HCT116 (cell line): ENCODE measurements around the gene TMEM181. TPM values are rescaled to one million over a fixed set of nuclear protein-coding genes. Genes with fewer than 3 reads are reported as not detected.
"Not testable (repeated sequence)": the region's sequence is repeated elsewhere in the genome, so short reads cannot be mapped to it uniquely, and the experiment has no call there.

Experiments used
- ATAC-seq: fragments of 200-7000 bp; cut with Tn5 transposase; 2 replicates; pipeline ENCODE4 v1.9.1; 2020; ENCODE audit warnings: mild to moderate bottlenecking, moderate library complexity
- BruUV-seq: library from RNA; stranded (reverse); fragments of 400-500 nt; replicated peaks from 2 replicates; lab custom pipeline; 2021; lab: Mats Ljungman, UMichigan
- CTCF ChIA-PET: fragments of 300-600 bp; sonication (Branson Sonifier 250); formaldehyde crosslinking; loops from one replicate; lab custom pipeline; 2021; ENCODE audit warnings: antibody characterized with exemption; lab: Charles Lee
- POLR2A ChIA-PET: fragments of 300-600, 350-600 bp; sonication (Branson Sonifier 250); formaldehyde crosslinking; loops from one replicate; lab custom pipeline; 2021; ENCODE audit warnings: antibody characterized with exemption; lab: Charles Lee
- RAD21 ChIA-PET, 2 experiments: fragments of 300-600 bp; sonication (Branson Sonifier 250); formaldehyde crosslinking; loops; one replicate each; lab custom pipeline; 2023; ENCODE audit warnings: low total read pairs in 2 of 2; ENCODE audit not compliant: uncharacterized antibody in 2 of 2, unreplicated experiment in 2 of 2, low non-redundant PET in 1 of 2; lab: Charles Lee
- DNase-seq: peaks from one replicate; pipeline ENCODE4 v3.0.0-alpha.2; 2010; ENCODE audit warnings: low read depth, low spot score
- H2AFZ ChIP-seq: fragments of 200-600 bp; shearing (Covaris generic), sonication (generic); 2 replicates; pipeline ENCODE4 v1.6.1; 2017; ENCODE audit warnings: low read depth, mixed run types, mixed read lengths, antibody characterized with exemption, low read length; ENCODE audit not compliant: poor library complexity, severe bottlenecking
- H3K27ac ChIP-seq: 2 replicates; pipeline ENCODE4 v1.5.1; 2012; ENCODE audit warnings: low read depth, low read length
- H3K27me3 ChIP-seq: fragments of 200-600 bp; sonication (generic); 2 replicates; pipeline ENCODE4 v1.6.1; 2016; ENCODE audit warnings: mixed run types, low read length, mixed read lengths; ENCODE audit not compliant: insufficient read depth
- H3K36me3 ChIP-seq, 2 experiments: fragments of 200-500 bp in 1 of 2; fragments of 200-600 bp in 1 of 2; sonication (Bioruptor generic) in 1 of 2; sonication (generic) in 1 of 2; 2 replicates each; pipeline versions ENCODE4 v1.5.1 to v1.6.1; 2014 to 2016; ENCODE audit warnings: low read length in 2 of 2, inconsistent platforms in 1 of 2, mixed read lengths in 1 of 2, mixed run types in 1 of 2; ENCODE audit not compliant: insufficient read depth in 2 of 2, control insufficient read depth in 1 of 2
- H3K4me1 ChIP-seq, 2 experiments: fragments of 200-600 bp in 1 of 2; sonication (generic) in 1 of 2; 2 replicates each; pipeline versions ENCODE4 v1.5.1 to v1.6.1; 2012 to 2017; ENCODE audit warnings: low read length in 2 of 2, inconsistent platforms in 1 of 2, mild to moderate bottlenecking in 1 of 2, mixed read lengths in 1 of 2, mixed run types in 1 of 2, moderate library complexity in 1 of 2; ENCODE audit not compliant: insufficient read depth in 2 of 2, control insufficient read depth in 1 of 2
- H3K4me2 ChIP-seq: fragments of 200-600 bp; sonication (generic); 2 replicates; pipeline ENCODE4 v1.6.1; 2017; ENCODE audit warnings: mixed run types, low read length, mixed read lengths
- H3K4me3 ChIP-seq, 2 experiments: fragments of 200-600 bp in 1 of 2; sonication (generic) in 1 of 2; replicated peaks in 1 of 2; 2 replicates each; pipeline ENCODE4 v1.5.1; 2011 to 2016; ENCODE audit warnings: low read length in 2 of 2, control low read depth in 1 of 2, low read depth in 1 of 2, mild to moderate bottlenecking in 1 of 2, mixed read lengths in 1 of 2, mixed run types in 1 of 2
- H3K79me2 ChIP-seq: fragments of 200-600 bp; sonication (generic); 2 replicates; pipeline ENCODE4 v1.6.1; 2017; ENCODE audit warnings: mild to moderate bottlenecking, mixed run types, low read length, moderate library complexity, mixed read lengths; ENCODE audit not compliant: insufficient read depth
- H3K9ac ChIP-seq: fragments of 200-600 bp; sonication (generic); 2 replicates; pipeline ENCODE4 v1.6.1; 2016; ENCODE audit warnings: low read length, mixed read lengths
- H3K9me2 ChIP-seq: fragments of 200-600 bp; sonication (generic), shearing (Covaris generic); 2 replicates; pipeline ENCODE4 v1.6.1; 2017; ENCODE audit warnings: mixed run types, mild to moderate bottlenecking, moderate library complexity; ENCODE audit not compliant: insufficient read depth
- H3K9me3 ChIP-seq, 2 experiments: fragments of 200-500 bp in 1 of 2; fragments of 200-600 bp in 1 of 2; sonication (Bioruptor generic) in 1 of 2; sonication (generic) in 1 of 2; 2 replicates each; pipeline ENCODE4 v1.6.1; 2014 to 2017; ENCODE audit warnings: low read length in 2 of 2, mixed read lengths in 2 of 2, inconsistent platforms in 1 of 2, low read depth in 1 of 2, mild to moderate bottlenecking in 1 of 2, mixed run types in 1 of 2, moderate library complexity in 1 of 2; ENCODE audit not compliant: control insufficient read depth in 1 of 2, insufficient read depth in 1 of 2
- H4K20me1 ChIP-seq: fragments of 200-600 bp; sonication (generic), shearing (Covaris generic); 2 replicates; pipeline ENCODE4 v1.6.1; 2017; ENCODE audit warnings: mixed run types, mild to moderate bottlenecking, moderate library complexity; ENCODE audit not compliant: insufficient read depth
- CBX3 ChIP-seq: IDR thresholded peaks from 2 replicates; pipeline ENCODE4 v1.6.1; 2012; ENCODE audit warnings: low read depth
- ELF1 ChIP-seq: IDR thresholded peaks from 2 replicates; pipeline ENCODE4 v1.6.1; 2012; ENCODE audit warnings: low read depth, borderline replicate concordance
- POLR2A ChIP-seq: IDR thresholded peaks from 2 replicates; pipeline ENCODE4 v1.7.0; 2011; ENCODE audit warnings: borderline replicate concordance; ENCODE audit not compliant: insufficient read depth, insufficient read length; ENCODE audit errors: extremely low read depth
- RAD21 ChIP-seq: IDR thresholded peaks from 2 replicates; pipeline ENCODE4 v1.6.1; 2012; ENCODE audit warnings: low read depth, mild to moderate bottlenecking
- REST ChIP-seq: IDR thresholded peaks from 2 replicates; pipeline ENCODE4 v1.6.1; 2012; ENCODE audit warnings: low read depth
- SRF ChIP-seq: IDR thresholded peaks from 2 replicates; pipeline ENCODE4 v1.6.1; 2012; ENCODE audit warnings: low read depth
- YY1 ChIP-seq: IDR thresholded peaks from 2 replicates; pipeline ENCODE4 v1.6.1; 2011; ENCODE audit warnings: low read length, low read depth, moderate library complexity, mild to moderate bottlenecking; ENCODE audit not compliant: insufficient replicate concordance; ENCODE audit errors: extremely low read depth
- ZFX ChIP-seq: fragments of 450-650 bp; IDR thresholded peaks from 2 replicates; pipeline ENCODE4 v1.6.1; 2017
- intact Hi-C: fragments of 100-400 bp; cut with micrococcal nuclease; formaldehyde crosslinking; loops from 2 replicates; pipeline ENCODE4 v1.10.0; 2022
- total RNA-seq: library from RNA; stranded (reverse); gene quantifications from one replicate; pipeline ENCODE4 v1.2.1, GENCODE V29; 2021; ENCODE audit not compliant: unreplicated experiment
- TF ChIP-seq, protein P1 (sequence below): IDR thresholded peaks from 2 replicates; pipeline ENCODE4 v1.6.1; 2011; ENCODE audit warnings: mild to moderate bottlenecking, low read length, moderate library complexity; ENCODE audit not compliant: insufficient replicate concordance; ENCODE audit errors: extremely low read depth

TMEM181 gene
- total RNA-seq, 1 experiment from 2014 or later = 34.4 TPM

DNA sequence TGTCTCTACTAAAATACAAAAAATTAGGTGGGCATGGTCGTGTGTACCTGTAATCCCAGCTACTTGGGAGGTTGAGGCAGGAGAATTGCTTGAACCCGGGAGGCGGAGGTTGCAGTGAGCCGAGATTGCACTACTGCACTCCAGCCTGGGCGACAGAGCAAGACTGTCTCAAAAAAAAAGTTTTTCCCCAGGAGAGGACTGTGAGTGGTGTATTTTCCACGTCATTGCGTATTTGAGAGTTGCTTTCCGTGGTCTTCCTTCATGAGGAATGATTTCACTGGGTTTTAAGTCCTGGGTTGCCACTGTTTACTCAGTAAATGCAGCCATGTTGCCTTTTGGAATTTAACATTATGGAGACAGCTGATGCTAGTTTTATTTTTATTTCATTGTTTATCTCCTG, 112.2 kb downstream of the TMEM181 start:
- DNase-seq, ATAC-seq, intact Hi-C loops, H3K9me2 ChIP-seq, H4K20me1 ChIP-seq, H3K4me2 ChIP-seq, H3K4me1 ChIP-seq, H2AFZ ChIP-seq, H3K79me2 ChIP-seq, H3K27ac ChIP-seq, H3K4me3 ChIP-seq, H3K9me3 ChIP-seq, H3K36me3 ChIP-seq, BruUV-seq, H3K27me3 ChIP-seq, H3K9ac ChIP-seq: not testable (repeated sequence)
- ChIA-PET CTCF (interaction anchor here (0.9 to 2.0 kb wide), 3 partner anchors 18 to 458 kb away, joined by 3 to 12 read pairs (median 3); partner anchors contain the start of gene DYNLT1), RAD21 (interaction anchor here in 1 of 2 experiments (0.6 to 1.2 kb wide), 2 partner anchors 26 to 460 kb away, joined by 3 to 5 read pairs; no protein-coding TSS in a partner anchor), POLR2A (interaction anchor here (0.9 to 1.4 kb wide), 2 partner anchors 26 to 28 kb away, joined by 3 to 4 read pairs; partner anchors contain the start of gene DYNLT1)

- no peak for ATAC-seq
Measured at GRCh38 chr6:158672726-158673125, 112.8 kb downstream of the TMEM181 start.

More at GRCh38 chr6:158672726-158673125, 112.8 kb downstream of the TMEM181 start:
- no peak for DNase-seq
- no peak overlapping the region for H3K9ac ChIP-seq
- no TSS peak for BruUV-seq
- H3K27me3 ChIP-seq = no peaks in the 10 kb centered on the region
- no peaks in the 10 kb centered on the region for H3K36me3 ChIP-seq
- H3K9me2 ChIP-seq = no peaks in the 10 kb centered on the region
- peaks cover 0 to under 1% of the 10 kb centered on the region in 2 experiments; a peak in 2 of 4 replicates for H3K4me1 ChIP-seq
- H2AFZ ChIP-seq = no peak overlapping the region
- H3K27ac ChIP-seq = no peak overlapping the region
- TF ChIP-seq SRF (no peak), YY1 (no peak), ZFX (no peak), RAD21 (no peak), CBX3 (no peak), POLR2A (no peak), REST (no peak), ELF1 (no peak)
- TF ChIP-seq, protein P1, sequence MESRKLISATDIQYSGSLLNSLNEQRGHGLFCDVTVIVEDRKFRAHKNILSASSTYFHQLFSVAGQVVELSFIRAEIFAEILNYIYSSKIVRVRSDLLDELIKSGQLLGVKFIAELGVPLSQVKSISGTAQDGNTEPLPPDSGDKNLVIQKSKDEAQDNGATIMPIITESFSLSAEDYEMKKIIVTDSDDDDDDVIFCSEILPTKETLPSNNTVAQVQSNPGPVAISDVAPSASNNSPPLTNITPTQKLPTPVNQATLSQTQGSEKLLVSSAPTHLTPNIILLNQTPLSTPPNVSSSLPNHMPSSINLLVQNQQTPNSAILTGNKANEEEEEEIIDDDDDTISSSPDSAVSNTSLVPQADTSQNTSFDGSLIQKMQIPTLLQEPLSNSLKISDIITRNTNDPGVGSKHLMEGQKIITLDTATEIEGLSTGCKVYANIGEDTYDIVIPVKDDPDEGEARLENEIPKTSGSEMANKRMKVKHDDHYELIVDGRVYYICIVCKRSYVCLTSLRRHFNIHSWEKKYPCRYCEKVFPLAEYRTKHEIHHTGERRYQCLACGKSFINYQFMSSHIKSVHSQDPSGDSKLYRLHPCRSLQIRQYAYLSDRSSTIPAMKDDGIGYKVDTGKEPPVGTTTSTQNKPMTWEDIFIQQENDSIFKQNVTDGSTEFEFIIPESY = no peak
- no peak overlapping the region for H3K4me3 ChIP-seq
- H4K20me1 ChIP-seq = no peaks in the 10 kb centered on the region
- intact Hi-C loops = no loop called here
- H3K4me2 ChIP-seq = no peak overlapping the region
- H3K9me3 ChIP-seq = no peaks in the 10 kb centered on the region
- RAD21 ChIA-PET = interaction anchor here in 1 of 2 experiments (0.6 to 1.2 kb wide), 2 partner anchors 27 to 461 kb away, joined by 3 to 5 read pairs; no protein-coding TSS in a partner anchor
- POLR2A ChIA-PET = interaction anchor here (0.9 to 1.4 kb wide), 2 partner anchors 26 to 28 kb away, joined by 3 to 4 read pairs; partner anchors contain the start of gene DYNLT1
- CTCF ChIA-PET = interaction anchor here (0.9 to 2.0 kb wide), 2 partner anchors 28 to 458 kb away, joined by 3 to 12 read pairs; partner anchors contain the start of gene DYNLT1
- H3K79me2 ChIP-seq = no peaks in the 10 kb centered on the region
